Measurements from ENCODE around the gene STC2.

STC2 gene

DNA sequence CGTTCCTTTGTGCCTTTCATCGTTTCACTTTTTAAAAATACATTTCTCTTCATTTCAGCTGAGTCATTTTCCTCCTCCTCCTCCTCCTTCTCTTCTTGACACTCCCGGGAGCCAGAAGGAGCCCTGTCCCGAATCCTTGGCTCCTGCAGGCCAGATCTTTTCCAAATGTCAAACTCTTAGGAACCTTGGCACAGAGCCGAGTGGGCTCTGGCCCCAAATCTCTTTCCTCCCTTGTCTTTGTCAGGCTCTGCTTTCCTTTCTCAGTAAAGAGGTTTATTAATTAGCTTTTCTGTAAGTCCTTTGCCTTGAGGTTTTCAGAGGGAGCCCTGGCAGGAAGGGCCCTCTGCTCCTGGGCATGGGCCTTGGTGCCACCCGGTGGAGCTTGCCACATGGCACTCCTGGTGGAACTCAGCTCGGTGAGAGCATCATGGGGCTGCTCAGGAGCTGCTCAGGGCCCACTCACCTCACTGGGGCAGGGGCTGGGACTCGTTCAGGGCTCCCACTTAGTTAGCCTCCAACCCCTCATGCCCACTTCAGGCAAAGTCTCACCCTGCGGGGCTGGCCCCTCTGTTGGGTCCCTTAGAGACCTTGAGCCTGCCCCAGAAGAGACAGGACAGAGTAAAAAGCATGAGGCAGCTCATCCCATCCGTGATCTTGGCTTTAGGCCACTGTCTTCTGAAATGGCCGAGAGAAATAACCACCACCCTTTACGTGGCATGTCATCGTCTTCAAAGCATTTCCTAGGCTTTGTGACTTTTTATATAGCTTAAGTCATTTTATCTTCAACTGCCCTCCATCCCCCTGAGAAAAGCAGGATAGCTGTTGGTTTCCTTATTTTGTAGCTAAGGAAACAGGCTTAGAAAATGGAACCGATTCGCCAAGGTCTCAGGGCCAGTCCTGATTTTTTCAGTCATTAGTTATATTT is 17.1 kb downstream of the STC2 start:
- no peak for DNase-seq (ENCODE audit: extremely low read depth, low read depth)
- TF ChIP-seq CTCF (IDR thresholded peaks at IDR 0.05; ENCODE audit: low read depth, low read length) = no peak

DNA sequence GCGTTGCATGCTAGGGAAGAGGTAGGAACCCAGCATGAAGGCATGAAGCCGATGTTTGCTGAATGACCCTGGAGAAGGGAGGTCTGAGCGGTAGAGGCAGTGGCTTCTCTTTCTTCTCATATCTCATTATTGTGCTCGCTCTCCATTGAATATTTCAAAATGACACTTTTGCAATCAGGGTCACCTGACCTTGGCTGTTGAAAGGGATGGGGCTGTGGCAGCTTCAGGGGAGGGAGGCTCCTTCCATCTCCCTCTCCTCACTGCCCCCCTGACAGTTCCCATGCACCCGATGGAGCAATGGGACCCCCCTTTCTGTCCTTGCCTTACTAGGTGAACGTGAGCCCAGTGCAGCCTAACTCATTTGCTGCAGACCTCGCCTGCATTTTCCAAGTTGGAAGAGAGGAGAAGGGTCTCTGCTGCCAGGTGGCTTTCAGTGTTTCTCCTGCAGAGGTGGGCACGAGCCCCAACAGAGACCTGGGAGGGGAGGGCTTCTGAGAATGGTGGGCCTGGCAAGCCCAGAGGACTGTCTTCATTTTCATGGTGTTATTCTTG is 17.9 kb downstream of the STC2 start:
- TF ChIP-seq CTCF (IDR thresholded peaks at IDR 0.05; ENCODE audit: low read depth, low read length) = no peak

GRCh38 chr5:173309731-173310130 is 18.5 kb downstream of the STC2 start:
- no peak for TF ChIP-seq CTCF (IDR thresholded peaks at IDR 0.05; ENCODE audit: low read depth, low read length)
- DNase-seq (ENCODE audit: extremely low read depth, low read depth) = no peak

More for the DNA sequence above, 17.9 kb downstream of the STC2 start:
- DNase-seq (ENCODE audit: extremely low read depth, low read depth) = no peak

DNA sequence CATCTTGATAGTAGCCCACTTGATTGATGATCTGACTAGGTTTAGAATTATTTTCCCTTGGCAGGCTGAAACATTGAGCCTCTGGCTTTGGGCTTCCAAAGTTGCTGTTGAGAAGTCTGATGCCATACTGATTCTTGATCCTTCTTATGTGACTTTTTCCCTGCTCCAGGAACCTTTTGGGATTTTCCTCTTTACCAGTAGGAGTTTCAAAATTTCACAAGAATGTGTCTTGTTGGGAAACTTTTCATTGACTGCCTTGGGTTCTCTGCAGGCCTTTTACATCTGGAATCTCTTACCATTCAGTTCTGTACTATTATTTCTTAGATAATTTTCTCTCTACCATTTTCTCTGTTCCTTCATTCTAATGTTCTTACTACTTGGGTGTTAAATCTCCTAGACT is 20.0 kb downstream of the STC2 start:
- TF ChIP-seq CTCF (IDR thresholded peaks at IDR 0.05; ENCODE audit: low read depth, low read length) = no peak
- no peak for DNase-seq (ENCODE audit: extremely low read depth, low read depth)

DNA sequence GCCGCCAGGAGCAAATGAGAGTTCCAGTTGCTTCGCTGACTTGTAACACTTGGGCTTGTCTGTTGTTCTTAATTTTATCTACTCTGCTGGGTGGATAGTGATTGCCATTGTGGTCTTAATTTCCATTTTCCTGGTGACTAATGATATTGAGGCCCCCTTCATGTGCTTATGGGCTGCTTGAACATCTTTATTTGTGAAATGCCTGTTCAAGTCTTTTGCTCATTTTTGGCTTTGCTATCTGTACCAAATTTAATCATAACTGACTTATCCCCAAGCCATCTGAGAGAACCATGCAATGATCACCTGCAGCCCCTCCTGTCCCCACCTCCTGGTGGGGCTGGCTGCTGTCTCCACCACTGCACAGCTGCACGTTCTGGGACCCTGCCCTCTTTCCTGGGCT is 20.5 kb downstream of the STC2 start:
- no peak for TF ChIP-seq CTCF (IDR thresholded peaks at IDR 0.05; ENCODE audit: low read depth, low read length)
- DNase-seq (ENCODE audit: extremely low read depth, low read depth) = no peak

- no peak for TF ChIP-seq CTCF (IDR thresholded peaks at IDR 0.05; ENCODE audit: low read depth, low read length)
- DNase-seq (ENCODE audit: extremely low read depth, low read depth) = no peak
Observed at GRCh38 chr5:173306695-173307094, 21.5 kb downstream of the STC2 start.

GRCh38 chr5:173304591-173304988 is 23.6 kb downstream of the STC2 start:
- no peak for TF ChIP-seq CTCF (IDR thresholded peaks at IDR 0.05; ENCODE audit: low read depth, low read length)
- no peak for DNase-seq (ENCODE audit: extremely low read depth, low read depth)

Measured in AG09319 (cell line).